RWPE2 (cell line): Measurements from ENCODE around the gene CLEC4F.

Experiments used
- ATAC-seq: fragments of 200-7000 bp; cut with Tn5 transposase; 3 replicates; pipeline ENCODE4 v1.9.1; 2021; ENCODE audit warnings: low read depth
- DNase-seq: peaks from one replicate; pipeline ENCODE4 v3.0.0-alpha.2; 2020; ENCODE audit warnings: low spot score
- H3K27ac ChIP-seq: fragments of 450-650 bp; 2 replicates; pipeline ENCODE4 v1.5.1; 2017; ENCODE audit warnings: mild to moderate bottlenecking; ENCODE audit not compliant: poor library complexity, severe bottlenecking
- H3K27me3 ChIP-seq: fragments of 250-450 bp; sonication (Bioruptor Pico); 2 replicates; pipeline ENCODE4 v1.5.1; 2021; ENCODE audit warnings: mild to moderate bottlenecking, moderate library complexity; ENCODE audit not compliant: insufficient read depth, poor library complexity, severe bottlenecking
- H3K36me3 ChIP-seq: fragments of 250-450 bp; sonication (Bioruptor Pico); 2 replicates; pipeline ENCODE4 v1.5.1; 2020; ENCODE audit warnings: low read depth, mild to moderate bottlenecking, moderate library complexity
- H3K4me1 ChIP-seq: fragments of 250-450 bp; sonication (Bioruptor Pico); 2 replicates; pipeline ENCODE4 v1.5.1; 2021; ENCODE audit warnings: mild to moderate bottlenecking, moderate library complexity; ENCODE audit not compliant: insufficient read depth, poor library complexity, severe bottlenecking
- H3K4me3 ChIP-seq: fragments of 250-450 bp; sonication (Bioruptor Pico); 2 replicates; pipeline ENCODE4 v1.5.1; 2021; ENCODE audit warnings: mild to moderate bottlenecking, moderate library complexity; ENCODE audit not compliant: severe bottlenecking
- H3K9me3 ChIP-seq: fragments of 250-450 bp; sonication (Bioruptor Pico); 2 replicates; pipeline ENCODE4 v1.5.1; 2021; ENCODE audit warnings: mild to moderate bottlenecking, moderate library complexity; ENCODE audit not compliant: severe bottlenecking
- CTCF ChIP-seq: fragments of 450-650 bp; IDR thresholded peaks from one replicate; pipeline ENCODE4 v1.5.1; 2017; ENCODE audit warnings: mild to moderate bottlenecking, moderate library complexity; ENCODE audit not compliant: poor library complexity, severe bottlenecking

Gene CLEC4F

GRCh38 chr2:70835643-70836042 lies 15.2 kb upstream of the CLEC4F start, which contains the start of gene CD207:
Gene CD207 (minus strand): TSS chr2:70835816. CDS start chr2:70835776, 40 bp downstream.
- Histone ChIP-seq H3K4me3 (no peak within 1 kb of the TSS), H3K9me3 (no peaks in the 10 kb centered on the region), H3K27ac (no peak within 1 kb of the TSS), H3K36me3 (no peaks in the 10 kb centered on the region), H3K27me3 (no peaks in the 10 kb centered on the region), H3K4me1 (no peaks in the 10 kb centered on the region)
- no peak for DNase-seq
- ATAC-seq, result no peak
- TF ChIP-seq CTCF, result no peak

- Histone ChIP-seq H3K9me3 (no peaks in the 10 kb centered on the region), H3K36me3 (no peaks in the 10 kb centered on the region), H3K4me3 (no peak overlapping the region), H3K27ac (no peak overlapping the region), H3K27me3 (no peaks in the 10 kb centered on the region), H3K4me1 (no peaks in the 10 kb centered on the region)
- no peak for TF ChIP-seq CTCF
- no peak for DNase-seq
- ATAC-seq, result no peak
Measured at GRCh38 chr2:70834881-70835280, 14.5 kb upstream of the CLEC4F start.

DNA sequence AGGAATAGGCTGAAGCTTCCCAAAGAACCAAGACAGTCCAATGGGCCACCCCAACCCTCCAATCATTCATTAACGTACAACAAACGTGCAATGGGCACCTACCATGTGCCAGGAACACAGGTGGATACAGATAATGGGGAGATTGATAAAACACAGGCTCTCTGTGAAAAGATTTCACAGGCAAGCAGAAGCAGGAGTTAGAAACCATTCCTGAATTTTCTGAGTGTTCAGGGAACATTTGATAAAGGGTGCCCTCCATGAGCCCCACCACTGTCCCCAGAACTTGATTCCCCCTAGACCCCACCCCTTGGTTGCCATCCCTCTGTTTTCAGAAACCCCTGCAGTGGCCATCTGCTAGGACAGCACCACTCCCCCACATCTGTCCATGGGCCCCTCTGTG lies 13.7 kb upstream of the CLEC4F start:
- DNase-seq (no peak), ATAC-seq (no peak)
- no peaks in the 10 kb centered on the region for H3K27me3 ChIP-seq
- H3K4me1 ChIP-seq, result no peaks in the 10 kb centered on the region
- TF ChIP-seq CTCF, result no peak
- H3K9me3 ChIP-seq, result no peaks in the 10 kb centered on the region
- no peak overlapping the region for H3K27ac ChIP-seq
- no peaks in the 10 kb centered on the region for H3K36me3 ChIP-seq
- H3K4me3 ChIP-seq, result no peak overlapping the region

GRCh38 chr2:70833246-70833645 lies 12.8 kb upstream of the CLEC4F start:
- Histone ChIP-seq H3K4me3 (no peak overlapping the region), H3K27me3 (no peaks in the 10 kb centered on the region), H3K27ac (no peak overlapping the region), H3K36me3 (no peaks in the 10 kb centered on the region), H3K9me3 (no peaks in the 10 kb centered on the region), H3K4me1 (no peaks in the 10 kb centered on the region)
- ATAC-seq (no peak), DNase-seq (no peak)
- no peak for TF ChIP-seq CTCF

DNA sequence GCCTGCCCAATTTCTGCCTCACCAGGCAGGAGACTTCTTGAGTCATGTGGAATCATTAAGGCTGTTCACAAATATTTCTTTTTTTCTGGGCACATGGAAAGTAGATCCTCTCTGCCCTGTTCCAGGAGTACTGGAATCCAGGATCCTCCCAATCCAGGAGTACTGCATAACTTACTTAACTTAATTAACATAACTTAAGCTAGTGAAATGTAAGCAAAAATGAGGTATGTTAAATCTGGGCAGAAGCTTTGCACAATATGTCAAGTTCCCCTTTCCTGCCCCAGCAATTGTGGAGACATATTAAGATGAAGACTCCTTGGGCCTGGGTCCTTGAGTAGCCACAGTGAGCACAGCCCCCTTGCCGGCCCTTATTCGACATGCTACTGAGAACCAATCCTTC lies 12.0 kb upstream of the CLEC4F start:
- Histone ChIP-seq H3K27ac (no peak overlapping the region), H3K4me3 (no peak overlapping the region), H3K36me3 (no peaks in the 10 kb centered on the region), H3K4me1 (no peaks in the 10 kb centered on the region), H3K27me3 (no peaks in the 10 kb centered on the region), H3K9me3 (no peaks in the 10 kb centered on the region)
- no peak for TF ChIP-seq CTCF
- no peak for DNase-seq
- no peak for ATAC-seq
